Stimulated activated CD4-positive, alpha-beta T cell treated with anti-CD3 and anti-CD28 coated beads, Interleukin-1b, Interleukin-23, amount 100 ng/mL, for 4 hours (primary cell): ENCODE measurements around the gene ADARB1.

ENCODE experiments used
- DNase-seq, 2 donors: peaks; one replicate each; pipeline ENCODE4 v3.0.0-alpha.2; 2020; ENCODE audit warnings: low read depth in 2 of 2

The ADARB1 gene

DNA sequence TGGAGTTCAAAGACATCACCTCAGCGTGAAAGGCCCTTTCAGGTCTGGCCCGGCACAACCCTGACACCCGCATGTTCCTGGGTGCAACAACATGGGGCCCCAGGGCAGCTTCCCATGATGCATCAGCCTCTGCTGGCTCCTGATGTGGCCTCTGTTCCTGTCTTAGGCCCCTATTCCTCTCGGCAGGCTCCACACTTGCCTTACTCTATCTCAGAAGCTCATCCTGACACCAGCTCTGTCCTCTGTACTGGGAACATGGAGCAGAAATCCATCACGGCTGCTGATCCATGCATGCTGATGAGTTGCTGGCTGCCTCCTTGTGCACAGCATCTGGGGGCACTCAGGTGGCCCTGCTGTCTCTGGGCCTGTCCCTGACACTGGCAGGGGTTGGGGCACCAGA lies 74.6 kb downstream of the ADARB1 start:
- no peak for DNase-seq

GRCh38 chr21:45150638-45151131 lies 76.3 kb downstream of the ADARB1 start:
- no peak for DNase-seq

DNA sequence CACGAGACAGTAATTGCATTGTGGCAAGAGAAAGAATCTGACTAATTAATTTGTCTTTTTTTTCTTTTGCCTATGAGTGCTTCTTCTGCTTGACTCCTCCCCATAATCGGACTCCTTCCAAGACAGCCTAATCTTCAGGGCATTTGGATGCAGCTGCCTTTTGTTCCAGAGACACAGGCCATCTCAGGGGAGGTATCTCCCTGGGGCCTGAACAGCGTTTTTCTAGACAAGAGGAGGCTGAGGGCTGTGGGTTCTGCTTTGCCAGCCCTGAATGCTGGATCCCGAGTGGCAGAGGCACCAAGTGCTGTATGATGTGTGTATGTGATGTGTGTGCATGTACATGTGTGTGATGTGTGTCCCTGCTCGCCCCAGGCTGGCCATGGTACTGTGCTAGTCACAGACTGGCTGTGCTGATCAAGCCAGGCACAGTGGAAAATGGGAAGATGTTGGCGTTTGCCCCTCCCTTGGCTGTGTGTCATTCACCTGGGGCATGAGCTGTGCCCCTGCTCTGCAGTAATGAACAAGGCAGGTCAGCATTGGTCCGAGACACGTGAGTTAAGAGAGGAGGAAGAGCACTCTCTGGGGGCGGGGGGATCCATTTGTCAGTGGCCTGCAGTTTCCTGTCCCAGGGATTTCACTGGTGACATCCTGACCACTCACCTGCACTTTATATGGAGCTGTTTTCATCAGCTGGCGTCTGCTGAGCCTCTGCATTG lies 77.2 kb downstream of the ADARB1 start:
- no peak for DNase-seq

DNA sequence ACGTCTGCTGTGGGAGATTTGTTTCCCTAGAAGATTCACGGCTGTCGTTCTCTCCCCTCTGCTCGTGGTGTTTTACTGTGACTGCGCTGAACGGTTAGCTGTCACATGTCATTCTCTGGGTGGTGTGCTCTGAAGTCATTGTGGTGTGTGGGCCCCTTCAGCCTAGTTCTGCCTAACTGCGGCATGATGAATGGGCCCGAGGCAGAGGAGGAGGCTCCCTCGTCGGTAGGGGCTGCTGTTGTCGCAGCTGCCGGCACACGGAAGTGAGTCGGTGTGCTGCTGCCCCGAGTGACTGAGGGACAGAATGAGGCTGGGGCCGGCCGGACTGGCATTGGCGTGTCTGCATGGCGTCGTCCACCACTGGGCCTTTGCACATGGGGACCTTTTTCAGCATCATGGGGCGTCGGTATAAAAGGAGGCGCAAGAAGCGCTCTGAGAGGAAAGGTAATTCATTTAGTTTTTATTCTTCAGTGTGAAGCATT lies 77.9 kb downstream of the ADARB1 start:
- peak; percentile 48 to 54 for DNase-seq

- DNase-seq, result no peak
These were observed 79.3 kb downstream of the ADARB1 start for GRCh38 chr21:45153358-45154318.

DNA sequence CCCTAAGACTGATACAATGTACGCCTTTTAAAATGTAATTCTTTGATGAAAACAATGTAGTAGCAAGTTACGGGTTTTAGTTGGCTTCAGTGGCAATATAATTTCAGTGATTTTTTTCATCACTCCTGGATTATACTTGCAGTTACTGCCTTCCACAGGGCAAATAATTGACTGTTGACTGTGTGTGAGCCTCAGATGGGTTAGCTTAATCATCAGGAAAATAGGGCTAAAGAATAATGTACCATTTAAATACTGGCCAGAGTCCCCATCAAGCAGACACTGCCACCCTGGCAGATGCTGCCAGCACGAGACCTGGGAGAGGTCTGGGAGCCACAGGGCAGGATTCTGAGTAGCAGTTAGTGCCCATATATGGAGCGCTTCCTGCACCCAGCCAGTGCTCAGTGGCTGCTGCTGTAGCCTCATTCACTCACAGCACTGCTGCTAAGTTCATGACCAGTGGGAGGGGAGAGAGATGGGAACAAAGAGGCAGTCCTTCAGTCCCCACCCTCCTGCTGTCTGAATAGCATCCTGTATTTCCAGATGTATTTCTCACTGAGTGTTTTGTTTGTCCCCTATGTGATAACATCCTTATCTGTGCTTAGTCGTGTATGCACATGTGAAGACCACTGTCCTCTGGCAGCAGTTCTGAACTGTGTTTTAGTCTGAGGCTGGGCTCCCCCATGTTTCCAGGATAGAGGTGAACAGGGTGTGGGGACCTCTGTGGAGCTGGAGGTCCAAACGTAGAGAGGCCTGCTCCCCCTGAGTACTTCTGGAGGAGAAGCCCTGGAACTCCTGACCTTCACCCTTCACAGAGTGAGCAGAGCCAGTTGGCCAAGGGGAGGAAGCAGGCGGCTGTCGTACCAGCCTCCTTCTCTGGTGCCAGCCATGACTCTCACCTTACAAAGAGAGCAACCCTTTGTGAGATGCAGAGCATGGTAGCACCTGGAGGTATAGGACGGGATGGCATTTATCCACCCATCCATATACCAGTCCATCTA lies 80.4 kb downstream of the ADARB1 start:
- no peak for DNase-seq

DNA sequence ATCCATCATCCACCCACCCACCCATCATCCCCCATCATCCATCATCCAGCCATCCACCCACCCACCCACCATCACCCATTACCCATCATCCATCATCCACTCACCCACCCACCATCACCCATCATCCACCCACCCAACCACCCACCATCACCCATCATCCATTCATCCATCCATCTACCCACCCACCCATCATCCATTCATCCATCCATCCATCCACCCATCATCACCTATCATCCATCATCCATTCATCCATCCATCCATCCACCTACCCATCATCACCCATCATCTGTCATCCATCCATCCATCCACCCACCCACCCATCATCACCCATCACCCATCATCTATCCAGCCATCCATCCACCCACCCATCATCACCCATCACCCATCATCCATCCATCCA lies 81.5 kb downstream of the ADARB1 start:
- DNase-seq, result no peak

GRCh38 chr21:45156459-45156858 lies 82.1 kb downstream of the ADARB1 start:
- no peak for DNase-seq

GRCh38 chr21:45157932-45158331 lies 83.6 kb downstream of the ADARB1 start:
- DNase-seq, result no peak

- no peak for DNase-seq
These were observed 84.4 kb downstream of the ADARB1 start for GRCh38 chr21:45158491-45159423.

DNA sequence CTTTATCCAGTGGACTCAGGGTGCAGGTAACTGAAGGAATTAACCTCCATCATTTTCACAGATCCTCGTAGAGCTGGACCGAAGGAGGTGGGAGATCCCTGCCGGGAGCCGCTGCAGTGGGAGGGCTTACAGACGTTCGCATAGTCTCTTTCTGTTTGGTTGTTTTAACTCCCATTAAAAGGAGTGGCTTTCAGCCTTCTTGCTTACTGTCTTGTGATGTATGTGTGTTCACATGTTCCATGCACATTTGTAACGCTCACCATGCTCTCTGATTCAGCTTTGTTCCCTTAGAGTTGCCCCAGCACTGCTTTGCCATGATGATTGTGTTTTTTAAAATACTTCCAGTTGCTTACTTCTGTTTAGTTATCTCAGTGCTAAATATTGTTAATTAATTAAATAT lies 85.8 kb downstream of the ADARB1 start:
- no peak for DNase-seq

DNA sequence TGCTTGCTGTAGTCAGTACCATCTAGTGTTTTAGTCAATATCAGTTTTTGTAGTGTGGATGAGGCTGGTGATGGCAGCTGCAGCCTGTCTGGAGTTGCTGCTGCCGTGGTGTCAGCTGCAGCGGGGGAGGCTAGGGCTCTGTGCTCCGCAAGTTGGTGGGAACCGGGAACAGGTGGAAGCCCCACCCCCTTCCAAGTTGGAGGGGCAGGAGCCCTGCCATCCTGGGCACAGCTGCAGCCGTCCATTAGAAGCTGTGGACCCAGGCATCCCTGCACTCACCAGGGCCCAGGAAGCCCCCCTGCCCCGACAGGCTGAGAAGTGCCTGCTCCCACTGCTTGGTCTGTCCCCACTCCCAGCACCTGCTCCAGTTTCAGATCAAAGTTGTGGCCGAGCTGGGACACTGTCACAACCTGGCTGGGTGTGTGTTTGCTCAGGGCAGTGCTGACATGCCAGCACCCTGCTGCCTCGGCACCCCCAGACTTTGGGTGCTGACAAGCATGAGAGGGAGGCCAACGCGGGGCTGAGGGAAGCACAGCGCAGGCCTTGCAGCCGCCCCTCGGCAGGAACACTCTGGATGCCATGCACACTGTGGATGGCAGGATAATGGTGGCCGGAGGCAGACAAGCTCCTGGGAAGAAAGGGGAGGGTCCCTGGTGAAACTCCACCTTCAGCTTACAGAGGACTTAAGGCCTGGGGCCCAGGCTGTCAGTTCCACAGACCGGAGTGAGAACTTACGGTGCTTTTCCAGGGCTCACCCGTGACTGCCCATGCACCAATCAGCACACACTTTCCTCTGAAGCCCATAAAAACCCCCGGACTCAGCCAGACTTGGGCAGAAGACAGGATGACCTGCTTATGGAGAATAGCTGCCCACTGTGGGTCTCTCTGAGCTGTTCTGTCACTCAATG lies 86.9 kb downstream of the ADARB1 start:
- no peak for DNase-seq

GRCh38 chr21:45162115-45162514 lies 87.7 kb downstream of the ADARB1 start:
- no peak for DNase-seq

- no peak for DNase-seq
These were observed 88.4 kb downstream of the ADARB1 start for GRCh38 chr21:45162809-45163208.

DNA sequence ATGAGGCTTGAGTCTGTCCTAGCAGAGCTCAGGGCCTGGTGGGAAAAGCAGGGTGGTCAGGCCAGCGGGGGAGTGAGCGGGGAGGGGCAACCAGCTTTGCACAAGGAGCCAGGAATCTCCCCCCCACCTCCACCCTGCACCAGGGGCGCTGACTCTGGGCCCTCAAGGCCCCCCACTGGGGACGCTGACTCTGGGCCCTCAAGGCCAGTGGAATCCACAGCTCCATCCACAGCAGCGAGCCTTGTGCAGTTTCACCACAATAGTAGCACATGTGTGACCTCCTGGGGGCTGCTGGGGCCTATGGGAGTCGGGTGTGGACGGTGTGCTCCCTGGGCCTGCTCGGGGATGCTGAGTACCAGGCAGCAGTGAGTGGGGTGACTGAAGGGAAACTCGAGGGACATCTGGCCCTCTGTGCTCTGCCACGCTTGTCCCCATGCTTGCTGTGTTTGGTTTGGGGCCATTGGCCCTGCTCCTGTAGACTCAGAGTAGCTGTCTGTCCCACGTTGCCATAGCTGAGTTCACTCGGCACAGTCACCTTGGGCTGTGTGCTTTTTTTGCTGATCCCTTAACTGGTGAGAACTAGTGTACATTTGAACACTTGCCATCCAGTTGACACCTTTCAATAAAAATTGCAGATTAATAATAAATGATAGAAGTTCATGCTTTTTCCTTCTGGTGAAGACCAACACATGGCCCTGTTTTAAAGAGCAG lies 89.2 kb downstream of the ADARB1 start:
- no peak for DNase-seq

GRCh38 chr21:45164124-45164511 lies 89.7 kb downstream of the ADARB1 start:
- DNase-seq, result no peak

DNA sequence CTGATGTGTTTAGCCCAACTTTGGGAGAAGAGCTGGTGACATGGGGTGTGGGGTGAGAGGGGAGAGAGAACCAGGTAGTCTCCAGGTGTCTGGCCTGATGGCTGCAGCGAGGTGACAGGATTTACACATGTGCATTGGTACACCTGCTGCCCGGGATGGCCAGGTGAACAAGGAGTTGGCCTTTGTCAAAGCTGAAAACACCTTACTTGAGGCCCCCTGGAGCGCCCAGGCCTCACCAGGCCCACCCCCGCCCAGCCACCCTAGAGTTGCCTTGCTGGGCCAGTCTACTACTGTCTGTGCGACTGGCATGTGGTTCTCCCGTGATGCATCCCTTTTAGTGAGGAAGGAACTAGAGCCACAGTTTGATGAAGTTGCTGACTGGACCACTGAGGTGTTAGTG lies 90.5 kb downstream of the ADARB1 start:
- no peak for DNase-seq

- DNase-seq, result no peak
These were observed 92.6 kb downstream of the ADARB1 start for GRCh38 chr21:45166931-45167330.

- DNase-seq, result no peak
These were observed 93.4 kb downstream of the ADARB1 start for GRCh38 chr21:45167796-45168222.
